HG03342 (cell line): Measurements from ENCODE around the gene P4HB.
A peak's percentile ranks its signal among the peaks of the same experiment; 100 is the strongest.

Experiments
- ATAC-seq: cut with Tn5 transposase; IDR thresholded peaks from one replicate; pipeline ENCODE4 v1.9.1; 2021; ENCODE audit warnings: mild to moderate bottlenecking, moderate library complexity; ENCODE audit not compliant: unreplicated experiment

The P4HB gene

DNA sequence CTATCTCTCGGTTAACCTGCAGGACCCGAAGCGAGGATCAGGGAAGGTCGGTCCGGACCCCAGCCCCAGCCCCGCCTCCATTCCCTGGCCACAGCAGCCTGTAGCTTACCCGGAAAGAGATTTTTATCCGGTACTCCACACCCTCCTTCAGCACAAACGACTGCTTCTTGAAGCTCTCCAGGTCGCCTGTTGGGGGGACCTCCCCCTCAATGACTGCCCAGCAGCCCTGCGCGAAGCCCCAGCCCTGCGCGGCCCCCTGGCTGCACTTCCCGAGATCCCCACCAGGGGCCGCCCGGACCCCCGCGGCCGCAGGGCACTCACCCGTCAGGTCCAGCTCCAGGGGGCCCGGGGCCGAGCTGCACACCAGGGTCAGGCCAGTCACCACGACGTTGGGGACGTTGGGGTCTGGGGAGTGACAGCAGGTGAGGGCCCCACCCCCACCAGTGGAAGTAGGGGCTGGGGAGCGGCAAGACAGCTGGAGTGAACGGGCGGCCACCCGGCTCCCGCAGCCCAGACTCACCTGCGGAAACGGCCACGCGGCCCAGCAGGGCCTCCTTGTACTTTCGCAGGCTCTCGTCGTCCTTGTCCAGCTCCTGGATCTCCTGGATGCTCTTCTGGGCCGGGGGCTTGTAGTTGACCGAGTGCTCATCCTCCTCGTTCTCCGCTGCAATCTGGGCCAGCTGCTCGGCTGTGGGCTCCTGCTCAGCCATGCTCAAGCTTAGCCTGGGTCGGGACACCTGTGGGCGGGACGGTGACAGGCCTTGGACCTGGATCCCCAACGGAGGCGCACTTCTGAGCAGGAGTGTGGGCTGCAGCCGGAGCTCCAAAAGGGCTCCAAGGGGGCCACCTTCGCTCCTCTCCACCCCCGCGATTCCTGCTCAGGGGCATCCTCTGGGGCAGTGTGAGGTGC, 9.1 kb upstream of the P4HB start:
- ATAC-seq, result no peak

DNA sequence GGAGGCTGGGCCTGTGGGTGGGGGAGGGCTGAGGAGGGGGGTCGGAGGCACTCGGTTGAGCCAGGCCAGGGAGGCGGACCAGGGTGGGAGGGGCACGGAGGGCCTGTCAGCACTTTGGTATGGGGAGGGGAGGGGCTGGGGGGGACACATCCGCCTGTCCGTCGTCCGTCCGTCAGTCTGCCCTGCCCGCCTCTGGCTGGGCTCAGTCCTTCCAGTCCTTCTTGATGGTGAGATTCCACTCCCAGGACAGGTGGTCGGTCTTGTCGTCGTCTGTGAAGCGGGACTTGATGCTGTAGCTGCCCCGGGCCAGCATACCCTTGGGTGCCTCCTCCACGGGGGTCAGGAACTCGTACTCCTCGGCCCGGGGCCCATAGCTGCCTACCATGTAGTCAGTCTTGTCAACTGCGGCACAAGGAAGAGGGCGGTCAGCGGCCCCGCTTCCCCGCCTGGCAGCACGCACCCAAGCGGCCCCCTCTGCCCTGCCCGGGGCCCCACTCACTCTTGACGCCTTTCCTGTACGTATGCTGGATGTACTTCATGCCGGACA, 8.4 kb upstream of the P4HB start:
- no peak for ATAC-seq

DNA sequence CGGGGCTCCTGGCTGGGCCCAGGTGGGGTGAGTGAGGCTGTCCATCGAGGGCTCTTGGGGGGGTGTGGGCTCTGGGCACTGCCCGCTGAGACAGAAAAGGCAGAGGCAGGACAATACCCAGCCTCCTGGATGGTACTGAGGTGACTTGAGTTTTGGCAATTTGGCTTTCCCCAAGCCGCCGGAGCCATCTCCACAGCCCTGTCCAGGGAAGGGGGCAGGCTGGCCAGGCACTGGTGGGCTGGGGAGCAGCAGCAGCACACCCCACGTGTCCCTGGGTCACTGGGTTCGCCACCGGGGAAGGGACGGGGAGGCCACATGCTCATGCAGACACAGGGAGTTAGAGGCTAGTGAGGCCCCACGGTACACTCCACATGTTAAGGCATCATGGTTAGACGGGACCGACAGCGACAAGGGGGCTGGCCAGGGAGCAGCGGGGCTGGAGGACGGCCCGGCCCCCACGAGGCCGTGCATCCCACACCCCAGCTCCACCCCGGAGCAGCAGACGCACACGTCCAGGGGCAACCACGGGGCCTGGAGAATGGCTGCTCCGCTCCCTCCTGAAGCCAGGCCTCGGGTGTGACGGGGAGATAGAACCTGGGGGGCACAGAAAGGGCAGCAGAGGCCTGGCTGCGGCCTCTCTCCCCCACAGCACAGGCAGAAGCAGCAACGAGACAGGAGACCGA, 7.8 kb upstream of the P4HB start:
- no peak for ATAC-seq

DNA sequence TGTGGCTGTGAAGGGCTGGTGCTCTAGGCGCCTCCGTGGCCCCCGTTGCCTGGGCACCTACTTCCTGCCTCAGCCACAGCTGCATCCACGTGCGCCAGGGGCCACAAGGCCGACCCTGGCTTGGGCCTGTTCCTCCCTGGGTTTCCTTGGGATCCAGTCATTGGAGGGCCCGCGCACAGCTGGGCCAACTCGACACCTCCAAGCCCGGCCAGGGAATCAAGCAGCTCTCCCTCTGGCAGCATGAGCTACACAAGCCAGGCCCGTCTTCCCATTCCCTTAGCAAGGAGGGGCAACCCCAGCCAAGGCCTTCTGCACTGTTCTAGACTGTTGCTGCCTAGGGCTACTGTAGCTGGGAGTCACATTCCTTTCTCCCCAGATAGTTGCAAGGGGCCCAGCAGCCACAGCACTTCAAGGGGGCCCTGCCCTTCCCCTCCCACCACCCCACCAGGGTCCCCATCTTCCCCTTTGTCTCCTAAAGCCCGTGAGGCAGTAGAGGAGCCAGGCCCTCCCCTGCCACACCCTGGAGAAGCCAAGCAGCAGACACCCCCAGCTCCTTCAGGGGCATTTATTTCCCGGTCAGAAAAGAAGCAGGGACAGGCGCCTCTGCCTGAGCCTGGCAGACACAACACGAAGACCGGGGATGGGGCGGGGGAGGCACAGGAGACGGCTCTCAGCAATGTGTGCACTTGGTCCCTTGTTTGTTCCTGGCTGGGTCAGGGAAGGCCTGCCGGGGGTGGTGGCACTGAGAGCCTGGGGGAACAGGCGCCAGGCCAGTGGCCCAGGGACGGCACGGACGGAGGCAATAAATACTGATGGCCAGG, 7.0 kb upstream of the P4HB start:
- no peak for ATAC-seq

DNA sequence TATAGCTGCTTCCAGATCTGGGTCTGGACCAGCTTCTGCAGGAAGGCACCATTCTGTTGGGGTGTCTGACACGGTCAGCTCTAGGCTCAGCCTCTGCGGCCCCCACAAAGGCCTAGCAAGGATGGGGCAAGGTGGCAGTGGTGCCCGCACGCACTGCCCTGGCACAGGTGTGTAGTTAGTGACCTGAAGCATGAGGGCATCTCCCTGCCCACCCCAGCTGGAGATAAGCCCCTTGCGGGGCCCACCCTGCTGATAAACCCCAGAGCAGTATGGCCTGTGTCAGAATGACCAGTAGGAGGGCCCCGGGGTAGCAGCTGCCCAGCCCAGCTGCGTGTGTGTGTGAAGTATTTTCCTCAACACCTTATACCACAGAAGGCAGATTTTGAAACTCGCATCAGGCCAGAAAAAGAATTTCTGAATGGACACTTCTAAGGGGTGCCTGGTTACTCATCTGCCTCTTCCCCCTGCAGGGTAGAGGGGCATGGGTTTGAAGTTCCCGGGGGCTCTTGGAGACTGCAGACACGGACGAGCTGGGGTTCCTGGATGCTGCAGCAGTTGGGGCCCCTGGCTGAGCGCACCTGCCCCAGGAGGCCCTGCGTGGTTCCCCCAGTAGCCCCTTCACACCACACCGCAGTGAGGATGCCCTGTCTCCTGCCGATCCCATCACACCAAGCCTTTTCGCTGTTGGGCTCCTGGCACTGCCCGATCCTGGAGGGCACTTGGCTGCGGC, 6.3 kb upstream of the P4HB start:
- ATAC-seq, result no peak

DNA sequence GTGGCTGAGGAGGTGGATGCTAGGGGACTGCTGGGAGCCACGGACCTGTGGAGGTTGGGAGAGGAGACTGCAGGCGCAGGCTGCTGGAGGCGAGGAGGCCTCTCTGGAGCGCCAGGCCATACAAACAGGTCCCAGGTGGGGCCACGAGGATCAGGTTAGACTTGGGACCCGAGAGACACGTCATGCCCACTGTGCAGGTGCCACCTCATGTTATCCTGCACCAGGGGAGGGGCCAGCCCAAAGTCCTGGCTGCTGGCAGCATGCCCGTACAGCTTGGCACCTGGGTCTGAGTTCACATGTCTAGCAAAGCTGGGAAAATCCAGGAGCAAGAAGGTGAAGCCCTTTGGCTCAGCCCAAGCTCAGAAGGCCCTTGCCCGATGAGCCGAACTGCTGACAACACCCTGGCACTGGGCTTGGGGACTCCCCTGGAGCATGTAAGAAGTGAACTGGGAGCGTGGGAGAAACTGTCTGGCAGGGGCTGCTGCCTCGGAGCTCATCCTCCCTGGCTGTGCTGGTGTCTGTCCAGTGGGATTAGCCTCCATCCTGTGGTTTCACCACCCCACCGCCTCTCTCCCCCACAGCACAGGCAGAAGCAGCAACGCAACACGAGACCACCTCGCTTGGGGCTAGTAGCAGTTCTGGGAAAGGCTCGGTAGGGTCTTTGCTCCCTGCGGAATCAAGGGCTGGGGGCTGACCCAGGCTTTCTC, 5.6 kb upstream of the P4HB start:
- ATAC-seq, result no peak

DNA sequence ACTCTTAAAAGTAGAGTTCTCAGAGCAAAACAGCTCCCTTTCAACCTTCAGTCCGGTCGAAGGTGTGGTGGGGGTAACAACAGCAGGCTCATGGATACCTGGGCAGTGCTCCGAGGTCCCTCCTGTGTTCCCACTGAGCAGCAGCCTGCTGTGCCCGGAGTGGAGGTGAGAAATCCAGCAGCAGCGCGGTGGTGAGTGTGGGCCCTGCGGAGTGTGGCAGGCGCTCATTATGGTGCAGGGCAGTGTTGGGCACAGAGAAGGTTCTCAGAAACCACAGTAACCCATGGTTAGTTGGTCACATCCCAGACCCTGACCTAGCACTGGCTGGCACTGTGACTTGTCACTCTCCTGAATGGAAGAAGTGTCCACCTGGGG, 5.0 kb upstream of the P4HB start:
- ATAC-seq, result no peak

DNA sequence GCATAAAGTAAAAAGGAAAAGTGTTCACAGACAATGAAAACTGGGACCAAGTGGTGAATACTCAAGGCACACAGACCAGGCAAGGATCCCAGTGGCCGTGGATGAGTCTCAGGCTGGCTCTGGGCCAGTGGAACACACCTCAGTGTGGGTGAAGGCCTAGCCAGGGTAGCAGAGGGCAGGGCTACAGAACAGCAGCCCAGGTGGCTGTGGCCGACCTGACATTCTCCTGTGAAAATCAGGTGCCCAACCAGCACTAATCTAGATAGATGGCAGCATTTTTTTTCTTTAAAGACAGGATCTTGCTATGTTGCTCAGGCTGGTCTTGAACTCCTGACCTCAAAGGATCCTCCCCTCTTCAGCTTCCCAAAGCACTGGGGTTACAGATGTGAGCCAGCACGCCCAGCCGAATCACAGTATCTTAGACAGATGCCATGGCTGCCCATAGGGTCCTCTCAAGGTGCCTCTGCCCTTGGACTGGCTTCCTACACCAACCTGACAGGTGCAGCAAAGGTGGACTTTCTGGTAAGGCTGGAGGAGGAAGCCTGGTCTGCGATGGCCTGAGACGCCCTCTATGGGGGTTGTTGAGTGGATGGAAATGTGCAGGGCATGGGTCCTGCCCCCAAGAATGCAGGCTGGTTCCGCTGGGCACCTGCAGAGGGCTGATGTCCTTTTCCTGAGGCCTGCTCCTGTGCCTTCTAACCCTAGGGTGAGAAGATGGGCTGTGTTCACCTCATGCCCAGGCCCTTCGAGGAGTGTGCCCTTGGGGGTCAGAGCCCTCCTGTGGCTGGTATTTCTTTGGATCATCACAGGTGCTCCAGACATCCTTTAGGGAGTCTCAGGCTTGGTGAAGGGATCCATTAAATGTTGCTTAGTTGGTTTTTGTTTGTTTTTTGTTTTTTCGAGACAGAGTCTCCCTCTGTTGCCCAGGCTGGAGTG, 3.8 kb upstream of the P4HB start:
- ATAC-seq, result no peak

DNA sequence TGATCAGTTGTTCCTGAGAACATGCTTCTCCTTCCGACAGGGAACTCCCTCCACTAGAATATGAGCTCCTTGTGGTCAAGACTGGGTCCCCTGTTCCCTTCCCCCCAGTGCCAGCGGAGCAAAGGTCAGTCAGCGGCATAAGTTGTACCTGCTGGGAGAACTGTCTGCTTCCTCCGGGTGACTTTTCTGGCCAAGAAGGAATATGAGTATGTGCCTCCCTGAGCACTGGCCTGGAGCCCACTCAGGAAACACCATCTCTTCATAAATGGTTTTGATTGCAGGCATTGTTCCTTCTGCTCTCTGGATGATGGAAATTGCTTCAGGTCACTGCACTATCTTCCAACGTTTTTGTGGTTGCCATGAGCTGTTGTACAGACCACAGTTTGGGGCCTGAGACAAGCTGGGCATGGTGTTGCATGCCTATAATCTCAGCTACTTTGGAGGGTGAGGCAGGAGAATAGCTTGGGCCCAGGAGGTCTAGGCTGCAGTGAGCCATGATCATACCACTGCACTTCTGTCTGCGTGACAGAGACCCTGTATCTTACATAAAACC, 2.9 kb upstream of the P4HB start:
- no peak for ATAC-seq

DNA sequence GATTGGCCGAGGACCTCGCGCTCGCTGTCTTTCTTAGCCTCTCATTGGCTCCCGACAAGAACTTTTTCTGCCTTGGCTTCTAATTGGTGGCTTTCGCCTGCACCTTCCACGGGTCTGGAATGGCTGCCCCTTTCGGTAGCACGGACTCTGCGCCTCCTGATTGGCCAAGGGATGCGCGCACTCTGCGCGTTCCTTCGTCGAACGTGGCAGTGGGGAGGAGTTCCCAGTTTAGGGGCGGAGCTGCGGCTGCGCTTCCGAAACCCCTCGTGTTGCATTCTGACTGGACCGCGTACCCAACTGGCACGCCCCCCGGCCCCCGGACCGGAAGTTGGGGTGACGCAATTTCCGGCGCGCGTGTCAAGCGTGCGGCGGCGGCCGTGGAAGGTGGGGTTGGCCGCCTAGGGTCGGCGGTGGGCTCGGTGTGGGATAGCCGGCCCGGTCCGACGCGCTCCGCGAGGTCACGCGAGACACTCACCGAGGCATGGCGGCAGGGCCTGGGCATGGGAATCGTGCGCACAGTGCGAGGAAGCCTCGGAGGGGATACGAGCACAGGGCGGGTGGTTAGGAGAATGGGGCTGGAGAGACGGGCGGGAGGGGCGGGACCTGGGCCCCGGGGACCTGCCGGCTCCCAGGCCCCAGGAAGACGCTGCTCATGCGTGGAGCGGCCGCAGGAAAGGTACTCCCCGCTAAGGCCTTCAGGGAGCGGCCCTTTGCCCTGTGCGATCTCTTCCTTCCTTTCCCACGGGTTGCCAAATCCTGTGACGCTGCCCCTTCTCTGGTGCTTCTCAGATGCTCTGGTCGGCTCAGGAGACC, 627 bp upstream of the P4HB start:
- ATAC-seq, result peak; percentile 73

DNA sequence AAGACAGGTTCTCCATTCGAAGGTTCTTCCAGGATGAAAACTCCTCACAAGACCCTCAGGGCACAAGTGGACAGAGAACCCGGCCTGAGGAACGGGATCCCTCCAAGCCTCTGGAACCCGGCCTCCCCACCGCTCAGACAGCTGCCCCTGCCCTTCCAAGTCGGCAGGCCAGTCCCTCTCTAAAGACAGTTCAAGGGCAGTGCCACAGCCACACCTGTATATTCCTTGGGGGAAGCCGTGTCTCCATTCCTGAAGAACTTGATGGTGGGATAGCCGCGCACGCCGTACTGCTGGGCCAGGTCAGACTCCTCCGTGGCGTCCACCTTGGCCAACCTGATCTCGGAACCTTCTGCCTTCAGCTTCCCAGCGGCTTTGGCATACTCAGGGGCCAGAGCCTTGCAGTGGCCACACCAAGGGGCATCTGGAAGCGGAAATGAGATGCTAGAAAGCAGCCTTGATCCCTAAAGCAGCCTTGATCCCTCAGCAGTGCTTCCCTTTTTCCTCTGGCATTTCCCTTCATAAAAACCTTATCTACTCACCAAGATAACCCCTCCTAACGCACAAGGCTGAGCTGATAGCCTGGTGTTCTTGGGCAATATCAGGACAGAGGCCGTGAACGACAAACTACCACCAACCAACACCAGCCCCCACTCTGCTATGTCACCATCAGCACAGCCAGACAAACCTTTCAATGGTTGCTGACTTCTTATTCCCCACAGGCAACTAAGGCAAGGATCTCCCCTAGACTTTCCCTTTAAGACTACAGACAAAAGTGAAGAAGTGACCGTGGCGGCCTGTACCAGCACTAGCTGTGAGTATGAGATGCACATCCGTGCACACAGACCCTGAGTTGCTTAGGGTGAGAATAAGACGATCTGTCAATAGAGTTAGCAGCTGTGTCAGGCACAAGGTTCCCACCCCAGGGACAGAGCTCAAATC, 1.1 kb downstream of the P4HB start:
- no peak for ATAC-seq

DNA sequence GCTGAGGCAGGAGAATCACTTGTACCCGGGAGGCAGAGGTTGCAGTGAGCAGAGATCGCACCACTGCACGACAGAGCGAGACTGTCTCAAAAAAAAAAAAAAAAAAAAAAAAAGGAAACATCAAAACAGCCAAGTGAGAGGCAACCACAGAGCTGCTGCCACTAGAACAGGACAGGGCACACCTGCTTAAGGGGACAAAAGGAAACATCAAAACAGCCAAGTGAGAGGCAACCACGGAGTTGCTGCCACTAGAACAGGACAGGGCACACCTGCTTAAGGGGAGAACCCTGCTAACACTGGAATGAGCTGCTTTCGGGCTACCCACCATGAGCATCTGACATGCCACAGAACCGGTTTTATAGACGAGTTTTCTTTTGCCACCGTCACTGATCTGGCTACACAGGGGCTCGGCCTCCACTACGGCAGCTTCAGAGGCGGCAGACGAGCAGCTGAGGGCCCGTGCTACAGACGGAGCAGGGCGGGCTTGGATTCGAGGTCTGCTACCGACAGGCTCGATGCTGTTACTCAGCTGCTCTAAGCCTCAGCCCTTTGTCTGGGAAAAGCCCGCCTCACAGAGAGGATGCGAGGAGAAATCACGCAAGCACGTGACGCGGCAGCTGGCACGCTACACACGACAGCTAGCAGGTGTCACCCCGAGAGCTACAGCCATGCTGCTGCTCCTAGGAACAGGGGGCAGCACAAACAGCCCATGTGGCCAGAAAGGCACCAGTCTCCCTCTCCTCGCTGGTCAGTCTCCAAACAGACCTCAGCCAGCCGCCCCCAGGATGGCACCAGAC, 2.0 kb downstream of the P4HB start:
- no peak for ATAC-seq

DNA sequence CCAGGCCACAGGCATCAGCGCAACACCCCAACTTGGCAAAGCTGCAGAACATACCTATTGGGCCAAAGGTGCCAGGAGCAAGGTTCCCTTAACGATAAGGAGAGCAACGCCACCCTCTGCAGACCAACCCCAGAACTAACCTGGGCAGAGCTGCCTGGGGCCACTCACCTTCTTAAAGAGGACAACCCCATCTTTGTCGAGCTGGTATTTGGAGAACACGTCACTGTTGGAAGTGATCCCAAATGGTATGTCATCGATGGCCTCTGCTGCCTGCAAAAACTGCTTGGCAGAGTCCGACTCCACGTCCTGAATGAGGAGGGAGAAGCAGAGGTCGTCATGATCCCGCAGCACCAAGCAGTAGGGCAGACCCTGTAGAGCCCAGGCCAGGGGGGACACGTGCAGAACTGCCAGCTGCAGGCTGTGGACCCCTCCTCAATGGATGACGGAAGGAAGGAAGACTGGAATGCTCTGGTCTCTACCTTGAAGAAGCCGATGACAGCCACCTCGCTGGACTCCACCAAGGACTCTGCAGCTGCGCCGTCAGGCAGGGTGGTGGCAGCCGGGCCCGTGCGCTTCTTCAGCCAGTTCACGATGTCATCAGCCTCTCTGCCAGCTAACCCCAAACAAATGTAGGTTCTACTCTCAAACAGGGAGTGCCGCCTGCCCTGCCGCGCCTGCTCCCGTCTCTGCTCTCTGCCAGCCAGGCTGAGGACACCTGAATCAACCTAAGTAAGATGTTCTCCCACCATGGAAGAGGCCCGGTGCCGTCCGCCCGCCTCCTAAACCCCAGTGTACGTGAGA, 5.2 kb downstream of the P4HB start:
- ATAC-seq, result no peak

DNA sequence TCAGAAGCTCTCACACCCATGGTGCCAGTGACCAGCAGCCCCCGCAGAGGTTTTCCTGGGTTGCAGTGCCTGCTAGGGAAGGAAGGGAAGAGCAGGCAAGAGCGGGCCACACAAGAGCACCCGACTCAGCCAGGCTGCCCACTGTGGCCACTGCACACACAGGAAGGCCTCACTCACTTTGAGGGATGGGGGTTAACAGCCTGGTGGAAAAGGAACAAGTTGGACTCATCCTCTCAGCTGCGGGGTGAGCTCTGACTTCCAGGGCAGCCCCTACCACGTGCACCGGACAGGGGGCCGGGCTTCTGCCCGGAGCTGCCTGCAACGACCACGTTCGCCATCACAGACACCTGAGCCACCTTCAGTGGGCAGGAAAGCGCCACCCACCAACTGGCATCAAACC, 8.1 kb downstream of the P4HB start:
- no peak for ATAC-seq

DNA sequence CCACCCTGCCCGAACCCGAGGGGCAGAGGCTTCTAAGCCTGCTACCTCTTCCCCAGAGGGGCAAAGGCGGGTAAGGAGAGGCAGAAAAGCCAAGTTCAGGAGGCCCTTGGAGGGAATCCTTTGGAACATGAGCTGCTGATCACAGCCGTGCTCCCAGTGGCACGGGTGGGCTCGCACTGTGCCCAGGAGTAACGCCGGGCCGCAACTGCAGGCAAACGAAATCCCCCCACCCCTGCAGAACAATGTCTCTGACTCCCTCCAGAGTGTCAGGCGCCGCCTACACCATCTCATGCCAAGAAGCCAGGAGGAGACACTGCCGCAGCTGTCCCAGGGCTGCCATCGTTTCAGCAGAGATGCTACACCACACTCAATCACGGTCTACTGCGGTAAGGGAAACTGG, 8.9 kb downstream of the P4HB start:
- no peak for ATAC-seq
